HG03460 (cell line): Measurements from ENCODE around the gene SLC8A3.

Experiments
- ATAC-seq: cut with Tn5 transposase; IDR thresholded peaks from one replicate; pipeline ENCODE4 v1.9.1; 2021; ENCODE audit not compliant: unreplicated experiment

The SLC8A3 gene

DNA sequence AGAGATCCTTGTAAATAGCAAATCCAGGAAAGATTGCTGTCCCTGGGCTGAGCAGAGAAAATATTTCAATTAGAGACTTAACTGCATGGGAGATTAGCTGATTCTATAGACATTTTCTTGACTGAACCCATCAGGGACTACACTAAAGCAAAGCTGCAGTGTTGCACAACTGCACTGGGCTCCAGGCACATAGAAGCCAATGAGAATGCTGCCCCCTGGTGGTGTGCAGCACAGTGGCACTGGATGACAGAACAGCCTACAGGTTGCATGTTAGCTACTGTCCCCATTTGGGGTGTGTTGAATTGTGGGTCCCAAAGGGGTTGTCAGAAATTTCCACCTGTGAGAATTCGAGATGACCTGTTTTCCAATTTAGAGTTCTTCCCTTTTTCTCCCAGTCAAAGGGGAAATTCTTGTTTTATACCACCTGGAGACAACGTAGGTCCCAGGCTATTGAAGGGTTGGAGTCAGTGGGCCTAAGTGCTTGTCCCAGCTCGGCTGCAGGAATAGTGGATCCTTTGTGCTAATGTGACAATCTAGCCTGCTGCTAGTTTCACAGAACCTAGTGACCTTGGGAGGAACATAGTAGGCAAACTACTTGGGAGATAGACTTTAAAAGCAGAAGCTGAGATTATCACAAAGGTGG lies 114.7 kb downstream of the SLC8A3 start:
- no peak for ATAC-seq

DNA sequence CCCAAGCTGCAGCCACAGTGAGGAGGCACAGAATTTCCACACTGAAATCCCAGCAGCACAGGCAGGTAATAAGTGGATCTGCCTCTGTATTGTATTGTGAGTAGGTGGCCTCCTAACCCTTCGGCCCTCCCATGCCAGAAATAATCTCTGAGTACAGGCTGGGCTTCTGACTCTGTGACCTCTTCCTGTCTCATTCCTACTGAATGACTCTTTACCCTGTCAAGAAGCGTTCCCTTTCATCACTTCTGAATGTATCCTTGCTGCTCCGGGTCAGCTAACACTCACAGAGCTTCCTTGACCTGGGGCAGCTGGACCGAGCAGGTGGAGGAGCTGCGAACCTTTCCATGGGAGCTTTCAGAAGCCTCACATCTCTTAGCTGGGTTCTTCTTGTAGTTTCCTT lies 119.6 kb downstream of the SLC8A3 start:
- no peak for ATAC-seq

DNA sequence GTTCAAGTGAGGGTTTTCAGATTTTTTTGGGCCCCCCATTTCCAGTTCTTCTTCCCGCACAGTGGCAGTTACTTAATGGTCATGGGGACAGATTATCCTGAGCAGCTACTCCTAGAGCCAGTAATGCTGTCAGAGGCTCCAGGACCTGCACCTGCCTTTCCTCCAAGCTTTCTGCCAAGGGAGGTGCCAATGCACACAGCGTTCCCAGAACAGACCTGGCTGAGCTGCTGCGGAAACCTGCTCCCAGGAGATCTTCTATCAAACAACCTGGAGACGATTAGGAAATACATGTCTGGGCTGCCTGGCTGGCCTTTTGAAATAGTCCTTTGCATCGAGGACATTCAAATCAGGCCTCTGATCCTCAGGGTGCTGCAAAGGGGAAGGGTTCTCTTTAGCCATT lies 120.9 kb downstream of the SLC8A3 start:
- no peak for ATAC-seq

DNA sequence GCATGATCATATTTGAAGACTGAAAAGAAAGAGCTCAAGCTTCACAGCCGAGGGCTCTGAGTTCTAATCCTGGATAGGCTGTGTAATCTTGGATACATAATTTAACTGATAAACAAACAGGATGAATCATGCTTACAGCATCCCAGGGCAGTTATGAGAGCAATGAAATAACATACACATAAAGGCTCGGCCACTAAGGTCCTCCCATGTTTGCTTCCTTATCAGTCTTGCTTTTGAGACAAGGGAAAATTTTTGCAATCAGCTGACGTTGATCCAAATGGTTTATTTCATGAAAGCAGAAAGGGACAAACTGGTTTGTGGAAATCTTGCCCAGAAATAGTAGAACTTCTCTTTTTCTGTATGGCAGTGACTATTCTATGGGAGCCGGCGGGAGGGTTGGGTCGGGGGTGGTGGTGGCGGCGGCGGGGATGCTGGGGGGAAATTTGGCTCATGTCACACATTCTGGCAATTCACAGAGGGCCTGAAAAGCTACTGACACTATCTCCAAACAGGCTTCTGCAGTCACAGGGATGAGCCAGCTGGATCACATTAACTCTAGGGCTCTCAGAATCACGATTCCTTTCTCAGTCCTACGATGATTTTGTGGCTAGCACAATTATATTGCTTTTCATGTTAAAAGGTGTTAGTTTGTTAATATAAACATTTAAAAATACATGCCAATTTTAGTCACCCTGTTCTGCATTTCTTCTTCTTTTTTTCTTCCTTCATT lies 124.5 kb downstream of the SLC8A3 start:
- ATAC-seq, result no peak

DNA sequence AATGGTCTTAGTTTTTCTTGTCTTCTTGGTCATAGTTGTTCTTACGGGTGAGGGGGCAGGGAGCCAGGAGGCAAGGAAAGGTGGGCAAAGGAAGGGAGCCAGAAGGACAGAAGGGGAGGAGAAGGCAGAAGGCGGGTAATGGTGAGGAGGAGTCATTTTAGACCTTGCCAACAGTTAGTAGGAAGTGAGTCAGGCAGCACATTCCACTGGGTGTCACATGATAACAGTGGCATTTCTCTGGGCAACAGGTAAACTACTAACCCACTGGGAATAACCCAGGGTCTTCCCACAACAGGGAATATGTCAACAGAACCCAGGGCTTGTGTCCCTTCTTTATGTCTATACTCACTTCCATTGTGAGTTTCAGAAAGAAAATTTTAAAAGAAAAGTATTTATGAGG lies 127.6 kb downstream of the SLC8A3 start:
- ATAC-seq, result no peak

DNA sequence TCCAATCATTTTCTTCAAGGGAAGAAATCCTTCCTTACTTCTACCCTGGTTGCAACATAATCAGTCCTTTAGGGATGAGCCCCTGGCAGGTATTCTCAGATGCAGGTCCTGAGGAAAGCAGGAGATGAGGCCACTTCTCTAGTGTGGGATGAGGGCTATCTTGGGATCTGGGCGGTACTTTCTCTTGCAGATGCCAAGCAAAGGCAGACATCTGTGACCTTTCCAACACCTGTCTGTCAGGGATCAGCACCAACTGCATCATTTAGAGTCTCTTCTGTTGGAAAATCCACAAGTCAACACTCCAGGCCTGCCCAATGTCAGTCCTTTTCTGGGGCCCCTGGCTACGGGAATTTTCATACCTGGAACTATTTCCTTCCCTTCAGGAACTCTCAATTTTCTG lies 129.2 kb downstream of the SLC8A3 start:
- no peak for ATAC-seq

DNA sequence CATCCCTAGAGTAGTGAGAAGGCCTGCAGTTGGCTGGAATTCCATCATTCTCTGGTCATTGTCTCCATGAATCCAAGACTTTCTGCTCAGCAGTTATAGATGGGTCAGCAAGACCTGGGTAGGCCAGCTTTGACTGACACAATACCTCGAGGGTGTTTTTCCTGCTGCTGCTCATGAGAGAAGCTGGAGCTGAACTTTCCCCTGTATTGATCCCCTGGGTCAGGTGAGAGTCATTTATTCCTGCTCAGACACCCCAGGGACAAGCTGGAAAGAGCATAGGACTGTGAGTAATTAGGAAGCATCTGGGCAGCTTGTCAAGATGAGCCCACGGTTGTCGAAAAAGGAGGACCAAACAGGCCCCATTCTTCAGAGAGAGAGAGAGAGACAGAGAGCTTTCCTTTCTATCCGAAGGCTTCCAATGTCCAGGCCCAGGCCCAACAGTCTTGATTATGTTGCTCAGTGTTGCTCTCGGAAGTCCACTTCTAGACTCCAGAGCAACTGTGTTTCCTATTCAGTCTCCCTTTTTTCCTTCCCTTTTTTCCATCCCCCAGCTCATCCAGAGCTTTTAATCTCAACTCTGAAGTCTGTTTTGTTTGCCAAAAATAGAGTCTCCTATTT lies 131.1 kb downstream of the SLC8A3 start:
- ATAC-seq, result no peak

DNA sequence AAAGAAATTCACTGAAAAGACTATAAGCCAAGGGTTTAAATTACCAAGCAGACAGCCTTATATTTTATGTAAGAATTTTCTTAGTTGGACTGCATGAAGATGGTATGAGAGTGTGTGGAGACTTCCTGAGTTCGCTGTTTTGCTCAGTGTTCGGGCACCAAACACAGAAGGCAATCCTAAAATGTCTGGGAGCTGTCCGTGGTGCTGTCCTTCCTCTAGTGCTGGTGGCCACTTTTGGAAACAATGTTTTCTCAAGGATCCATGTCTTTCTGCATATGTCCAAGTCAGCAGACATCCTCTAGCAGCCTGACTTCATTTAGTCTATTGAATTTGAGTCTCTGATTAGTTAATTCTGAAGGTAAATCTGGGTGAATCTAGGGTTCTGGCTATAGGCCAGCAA lies 135.8 kb downstream of the SLC8A3 start:
- no peak for ATAC-seq

DNA sequence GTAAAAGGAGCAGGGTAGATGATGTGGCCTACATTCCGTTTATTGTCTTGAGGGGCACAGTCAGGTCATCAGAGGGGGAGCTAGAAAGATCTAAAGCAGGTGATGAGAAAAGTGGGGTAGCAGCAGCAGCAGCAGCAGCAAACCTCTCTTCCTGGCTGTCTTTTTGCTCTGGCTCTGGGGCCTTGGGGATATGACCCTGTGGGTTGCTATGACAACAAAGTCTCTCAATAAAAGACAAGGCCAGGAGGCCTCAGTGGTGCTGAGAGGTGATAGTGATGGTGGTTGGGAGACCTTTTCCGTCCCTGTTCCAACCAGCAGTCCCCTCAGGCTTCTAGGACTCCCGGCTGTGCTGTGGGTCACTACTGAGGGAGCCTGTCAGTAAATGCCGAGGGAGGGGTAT lies 138.6 kb downstream of the SLC8A3 start:
- ATAC-seq, result no peak

DNA sequence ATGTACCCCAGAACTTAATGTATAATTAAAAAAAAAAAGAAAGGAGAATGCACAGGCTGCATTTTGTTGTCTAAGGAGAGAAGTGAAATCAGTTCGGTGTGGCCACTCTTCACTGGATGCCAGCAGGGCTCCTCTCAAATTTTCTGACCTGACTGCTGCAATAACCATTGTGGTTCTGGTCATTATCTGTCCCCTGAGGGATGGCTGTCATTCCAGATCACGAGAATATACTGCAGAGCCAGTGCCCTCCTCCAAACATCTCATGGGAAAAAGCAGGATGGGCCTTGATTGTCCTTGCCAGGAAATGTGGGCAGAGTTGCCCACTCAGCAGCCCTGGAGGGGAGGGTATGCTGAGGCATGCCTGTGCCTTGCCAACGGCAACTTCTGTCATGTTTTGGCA lies 139.1 kb downstream of the SLC8A3 start:
- no peak for ATAC-seq

DNA sequence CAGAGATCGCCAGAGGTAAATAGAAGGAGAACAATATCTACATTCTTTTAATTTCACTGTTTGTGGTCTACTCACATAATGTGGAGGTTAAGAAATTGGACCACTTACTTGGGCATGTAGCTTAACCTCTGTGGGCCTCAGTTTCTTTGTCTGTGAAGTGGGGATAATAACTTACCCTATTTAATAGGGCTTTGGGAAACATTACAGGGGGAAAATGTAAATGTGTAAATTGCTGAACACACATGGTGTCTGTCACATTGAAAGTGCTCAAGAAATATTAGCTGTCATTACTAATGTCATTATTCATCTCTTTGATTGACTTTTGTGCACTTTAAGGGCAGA lies 140.5 kb downstream of the SLC8A3 start:
- no peak for ATAC-seq

DNA sequence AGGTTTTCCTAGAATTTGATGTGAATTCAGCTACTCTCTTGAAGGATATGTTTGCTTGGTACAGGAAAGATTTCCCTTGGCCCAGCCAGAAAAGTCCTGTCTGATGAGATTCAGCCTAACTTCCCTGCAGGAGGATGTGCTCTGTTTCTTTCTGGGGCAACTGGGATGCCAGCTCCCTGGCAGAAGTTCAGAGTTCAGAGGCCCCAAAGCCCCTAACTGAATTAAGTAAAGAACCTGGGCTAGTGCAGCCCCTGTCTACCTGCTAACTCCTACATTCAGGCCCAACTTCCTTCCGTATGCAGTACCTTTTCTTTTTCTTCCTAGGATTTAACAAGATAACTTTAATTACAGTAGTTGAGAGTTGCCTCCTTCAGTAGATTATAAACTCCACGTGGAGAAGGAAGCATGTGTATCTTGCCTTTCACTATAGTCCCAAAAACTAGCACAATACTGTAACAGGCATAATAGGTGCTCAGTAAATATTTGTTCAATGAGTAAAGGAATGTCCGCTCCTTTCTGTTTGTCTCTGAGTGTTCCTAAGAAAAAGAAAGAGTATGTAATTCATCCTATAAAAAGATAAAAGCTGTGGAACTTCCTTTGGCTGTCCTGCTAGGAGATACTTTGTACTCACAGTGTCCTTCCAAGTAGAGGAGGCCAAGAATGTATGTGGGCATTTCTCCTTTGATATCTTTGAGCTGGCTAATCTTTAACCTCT lies 141.0 kb downstream of the SLC8A3 start:
- no peak for ATAC-seq

DNA sequence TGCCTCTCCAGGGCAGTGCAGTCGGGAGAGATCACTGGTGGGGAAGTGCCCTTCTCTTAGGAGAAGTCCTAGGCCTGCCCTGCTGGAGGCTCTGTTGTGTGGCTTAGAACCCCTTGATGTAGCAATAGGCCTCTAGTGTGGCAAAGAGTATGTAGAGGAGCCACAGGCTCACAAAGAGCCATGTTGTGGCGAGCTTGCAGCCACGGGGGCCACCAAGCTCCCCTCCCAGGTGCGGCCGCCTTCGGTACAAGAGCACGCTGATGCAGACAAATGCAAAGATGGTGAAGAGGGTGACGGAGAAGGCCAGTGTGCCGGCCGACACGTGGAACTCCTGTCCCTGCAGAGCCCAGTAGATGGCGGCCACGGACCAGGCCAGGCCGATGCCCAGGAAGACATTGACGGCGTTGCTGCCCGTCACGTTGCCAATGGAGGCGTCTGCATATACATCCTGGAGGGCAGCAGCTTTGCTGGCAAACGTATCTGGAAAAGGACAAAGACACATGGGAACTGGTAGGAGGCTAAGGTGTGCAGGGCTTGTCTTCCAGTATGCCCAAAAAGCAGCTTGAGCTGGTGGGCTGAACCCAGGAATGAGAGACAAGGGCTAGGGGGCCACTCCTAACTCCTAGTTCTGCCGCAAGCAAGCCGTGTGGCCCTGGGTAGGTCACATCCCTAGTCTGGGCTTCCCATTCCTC lies 142.8 kb downstream of the SLC8A3 start:
- ATAC-seq, result no peak

DNA sequence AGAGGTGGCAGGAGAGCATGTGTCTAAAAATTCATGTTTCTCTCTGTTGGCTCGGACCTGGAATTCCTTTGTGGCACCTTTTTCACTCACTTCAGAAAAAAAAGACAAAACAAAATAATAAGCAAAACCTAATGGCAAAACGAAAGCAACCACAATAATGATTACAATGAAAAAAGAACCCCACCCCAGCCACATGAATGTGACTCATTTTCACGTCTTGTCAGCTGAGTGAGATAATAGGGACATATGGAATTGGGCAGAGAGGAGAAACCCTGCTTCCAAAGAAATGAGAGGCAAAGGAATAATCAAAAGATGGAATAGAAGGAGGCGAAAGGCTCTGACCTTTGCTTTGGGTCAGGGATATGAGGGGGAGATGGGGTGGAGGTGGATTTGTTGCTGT lies 143.4 kb downstream of the SLC8A3 start:
- no peak for ATAC-seq

DNA sequence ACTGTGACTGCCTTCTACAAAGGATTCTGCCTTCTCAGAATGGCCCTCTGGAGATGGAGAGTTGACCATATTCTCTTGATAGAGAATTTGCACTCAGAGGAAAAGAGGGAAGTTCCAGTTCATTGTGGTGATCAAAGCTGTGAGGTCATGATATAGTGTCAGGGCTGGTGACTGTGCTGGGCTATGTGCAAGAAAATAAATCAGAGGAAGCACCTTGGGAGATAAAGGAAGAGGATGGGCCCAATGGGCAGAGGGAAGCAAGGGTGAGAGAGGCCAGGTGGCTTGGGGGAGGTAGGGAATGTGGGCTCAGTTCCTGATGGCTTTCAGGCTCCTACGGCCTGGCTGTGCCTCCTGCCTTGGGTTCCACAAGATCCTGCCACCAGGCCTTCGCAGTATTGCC lies 145.8 kb downstream of the SLC8A3 start:
- ATAC-seq, result no peak

DNA sequence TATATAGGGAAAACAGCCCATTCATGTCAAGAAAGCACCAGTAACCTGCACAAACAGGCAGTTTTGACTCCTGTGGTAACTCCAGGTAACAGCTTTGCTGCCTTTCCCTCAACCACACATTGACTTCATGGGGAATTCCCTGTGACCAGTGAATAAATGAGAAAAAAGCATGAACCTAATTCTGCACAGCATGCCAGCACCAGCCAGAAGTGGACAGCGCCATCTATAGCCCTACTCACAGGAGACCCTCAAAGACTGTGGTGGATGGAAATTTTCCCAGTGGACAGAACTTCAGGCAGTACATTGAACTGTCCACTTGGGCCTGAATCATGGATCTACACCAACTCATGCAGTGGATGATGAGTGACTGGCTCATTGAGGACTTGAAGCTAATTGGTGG lies 152.1 kb downstream of the SLC8A3 start:
- no peak for ATAC-seq

DNA sequence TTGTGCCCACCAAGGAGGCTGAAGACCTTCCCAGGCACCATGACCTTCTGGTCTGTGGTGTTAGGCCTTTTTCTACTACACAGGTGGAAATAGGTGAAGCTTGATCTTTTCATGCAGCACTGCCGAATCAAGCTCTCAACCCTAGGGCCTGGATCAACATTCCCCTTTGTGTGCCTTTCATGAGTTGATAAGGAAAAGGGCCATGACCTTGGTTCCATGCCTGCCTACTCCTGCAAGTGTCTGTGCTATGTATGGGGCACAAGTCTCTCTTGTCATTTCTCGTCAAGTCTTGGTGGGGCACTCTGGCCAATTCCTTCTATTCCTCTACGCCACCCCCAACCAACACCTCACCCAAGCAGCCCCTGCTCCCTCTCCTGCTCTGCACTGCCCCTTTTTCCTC lies 154.5 kb downstream of the SLC8A3 start:
- no peak for ATAC-seq

DNA sequence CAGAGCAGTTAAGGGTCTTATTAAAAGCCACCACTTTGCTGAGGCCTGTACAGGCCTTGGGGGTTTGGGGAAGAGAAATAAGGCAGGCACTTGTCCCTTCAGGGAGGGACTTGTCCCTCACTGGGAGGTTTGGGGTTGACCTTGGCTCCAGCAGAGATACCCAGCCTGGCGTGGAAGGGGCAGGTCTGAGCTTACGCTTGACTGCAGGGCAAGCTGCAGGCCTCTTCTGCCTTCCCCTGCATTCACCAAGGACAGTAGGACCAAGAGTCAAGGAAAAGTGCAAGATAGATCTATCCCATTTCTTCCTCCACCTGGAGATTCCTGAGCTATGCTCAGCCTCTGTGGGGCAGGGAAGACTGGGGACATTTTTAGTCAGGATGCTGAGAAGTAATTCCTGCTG lies 155.2 kb downstream of the SLC8A3 start:
- no peak for ATAC-seq

DNA sequence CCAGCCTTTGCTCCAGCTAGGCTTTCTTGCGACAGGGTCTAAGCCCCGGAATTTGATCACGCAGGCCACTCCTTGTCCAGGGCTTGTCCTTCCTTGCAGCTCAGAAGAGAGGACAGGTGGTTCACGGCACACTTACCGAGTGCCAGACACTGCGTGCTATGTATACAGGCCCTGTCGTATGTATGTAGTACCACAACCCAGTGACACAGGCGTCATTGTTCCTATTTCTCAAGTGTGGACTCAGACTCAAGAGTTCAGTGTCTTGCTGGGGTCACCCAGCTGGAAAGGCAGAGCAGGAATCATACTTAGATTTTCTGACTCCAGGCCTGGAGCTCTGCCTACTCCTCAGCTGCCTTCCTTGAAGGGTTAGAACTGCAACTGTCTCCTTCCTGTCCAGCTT lies 155.6 kb downstream of the SLC8A3 start:
- no peak for ATAC-seq

DNA sequence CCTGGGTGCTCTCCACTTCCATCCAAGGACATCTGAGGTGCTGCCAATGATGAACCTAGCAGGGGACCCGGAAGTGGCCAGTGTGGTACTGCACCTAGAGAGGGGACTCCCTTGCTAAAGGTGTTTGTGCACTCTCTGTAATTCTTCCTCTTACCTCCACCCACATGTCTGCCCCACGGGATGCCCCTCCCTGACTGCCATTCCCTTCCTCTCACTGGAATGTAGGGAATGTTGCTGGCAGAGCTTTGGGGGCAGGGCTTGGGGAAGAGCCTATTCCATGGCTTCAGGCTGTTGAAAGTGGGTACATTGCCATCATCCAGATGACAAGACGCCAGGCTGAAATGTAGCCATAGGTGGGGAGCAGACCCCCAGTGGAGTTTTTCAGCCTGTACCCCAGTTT lies 156.3 kb downstream of the SLC8A3 start:
- ATAC-seq, result no peak

DNA sequence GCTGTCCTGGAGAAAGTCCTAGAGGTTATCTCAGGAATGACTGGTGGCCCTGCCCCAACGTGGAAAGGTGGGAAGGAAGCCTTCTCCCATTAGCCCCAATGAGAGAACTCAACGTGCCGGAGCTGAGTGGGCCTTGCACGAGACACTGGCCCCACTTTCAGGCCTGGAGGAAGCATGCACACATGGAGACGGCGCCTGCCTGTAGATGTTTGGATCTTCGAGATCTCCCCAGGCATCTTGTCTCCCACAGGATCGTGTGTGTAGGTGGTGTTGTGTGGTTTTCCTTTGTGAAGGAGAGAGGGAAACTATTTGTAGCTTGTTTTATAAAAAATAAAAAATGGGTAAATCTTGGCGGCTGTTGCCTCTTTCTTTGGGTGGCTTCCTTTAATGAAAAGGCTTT lies 156.7 kb downstream of the SLC8A3 start:
- ATAC-seq, result no peak
